ENCODE measurements around the gene MLYCD.

MLYCD gene

GRCh38 chr16:83937922-83938885 lies 39.3 kb downstream of the MLYCD start:
- Histone ChIP-seq H3K9ac (ENCODE audit: low read length) (no peak overlapping the region), H3K4me1 (ENCODE audit: insufficient read depth, low read length, severe bottlenecking) (no peaks in the 10 kb centered on the region), H3K27ac (ENCODE audit: low read depth, low read length, poor library complexity, severe bottlenecking) (no peak overlapping the region), H4K20me1 (ENCODE audit: insufficient read depth, low read length) (no peaks in the 10 kb centered on the region), H3K4me3 (ENCODE audit: low read depth, low read length, poor library complexity, severe bottlenecking) (no peak overlapping the region), H3K9me2 (ENCODE audit: low read depth, low read length) (no peaks in the 10 kb centered on the region), H2AFZ (ENCODE audit: low read length) (no peak overlapping the region), H3K9me3 (ENCODE audit: low read length) (no peaks in the 10 kb centered on the region), H3K27me3 (ENCODE audit: insufficient read depth, low read length) (no peaks in the 10 kb centered on the region), H3F3A (ENCODE audit: insufficient read depth, low read length) (no peaks in the 10 kb centered on the region), H3K79me2 (ENCODE audit: insufficient read depth, low read length) (no peaks in the 10 kb centered on the region), H3K36me3 (ENCODE audit: insufficient read depth, low read length) (no peaks in the 10 kb centered on the region), H3K4me2 (ENCODE audit: low read length) (no peak overlapping the region)
- no peak for TF ChIP-seq EZH2 (IDR thresholded peaks at IDR 0.05; ENCODE audit: borderline replicate concordance, low read length)
- no peak for TF ChIP-seq CTCF (IDR thresholded peaks at IDR 0.05; ENCODE audit: low read length)

GRCh38 chr16:83939266-83939855 lies 40.4 kb downstream of the MLYCD start:
- Histone ChIP-seq H3K79me2 (ENCODE audit: insufficient read depth, low read length) (no peaks in the 10 kb centered on the region), H3K4me1 (ENCODE audit: insufficient read depth, low read length, severe bottlenecking) (no peaks in the 10 kb centered on the region), H3K4me3 (ENCODE audit: low read depth, low read length, poor library complexity, severe bottlenecking) (no peak overlapping the region), H3K9me3 (ENCODE audit: low read length) (no peaks in the 10 kb centered on the region), H3K9ac (ENCODE audit: low read length) (no peak overlapping the region), H2AFZ (ENCODE audit: low read length) (no peak overlapping the region), H3K36me3 (ENCODE audit: insufficient read depth, low read length) (no peaks in the 10 kb centered on the region), H4K20me1 (ENCODE audit: insufficient read depth, low read length) (no peaks in the 10 kb centered on the region), H3K4me2 (ENCODE audit: low read length) (no peak overlapping the region), H3F3A (ENCODE audit: insufficient read depth, low read length) (no peaks in the 10 kb centered on the region), H3K9me2 (ENCODE audit: low read depth, low read length) (no peaks in the 10 kb centered on the region), H3K27ac (ENCODE audit: low read depth, low read length, poor library complexity, severe bottlenecking) (no peak overlapping the region), H3K27me3 (ENCODE audit: insufficient read depth, low read length) (no peaks in the 10 kb centered on the region)
- TF ChIP-seq CTCF (IDR thresholded peaks at IDR 0.05; ENCODE audit: low read length) (no peak), EZH2 (IDR thresholded peaks at IDR 0.05; ENCODE audit: borderline replicate concordance, low read length) (no peak)

- Histone ChIP-seq H3K36me3 (ENCODE audit: insufficient read depth, low read length) (no peaks in the 10 kb centered on the region), H3K4me2 (ENCODE audit: low read length) (no peak overlapping the region), H3K27me3 (ENCODE audit: insufficient read depth, low read length) (no peaks in the 10 kb centered on the region), H3K9me2 (ENCODE audit: low read depth, low read length) (no peaks in the 10 kb centered on the region), H3F3A (ENCODE audit: insufficient read depth, low read length) (no peaks in the 10 kb centered on the region), H4K20me1 (ENCODE audit: insufficient read depth, low read length) (no peaks in the 10 kb centered on the region), H3K27ac (ENCODE audit: low read depth, low read length, poor library complexity, severe bottlenecking) (no peak overlapping the region), H3K9me3 (ENCODE audit: low read length) (no peaks in the 10 kb centered on the region), H3K4me3 (ENCODE audit: low read depth, low read length, poor library complexity, severe bottlenecking) (no peak overlapping the region), H3K79me2 (ENCODE audit: insufficient read depth, low read length) (no peaks in the 10 kb centered on the region), H2AFZ (ENCODE audit: low read length) (no peak overlapping the region), H3K9ac (ENCODE audit: low read length) (no peak overlapping the region), H3K4me1 (ENCODE audit: insufficient read depth, low read length, severe bottlenecking) (no peaks in the 10 kb centered on the region)
- no peak for TF ChIP-seq EZH2 (IDR thresholded peaks at IDR 0.05; ENCODE audit: borderline replicate concordance, low read length)
- TF ChIP-seq CTCF (IDR thresholded peaks at IDR 0.05; ENCODE audit: low read length), result no peak
Measured at GRCh38 chr16:83940119-83940518, 41.2 kb downstream of the MLYCD start.
